ENCODE measurements around the gene SEC31B. TPM values are rescaled to one million over a fixed set of nuclear protein-coding genes. Genes with fewer than 3 reads are reported as not detected.

The SEC31B gene
- polyA plus RNA-seq, 4 donors, result 4.4 to 18.6 (median 10.3) TPM

DNA sequence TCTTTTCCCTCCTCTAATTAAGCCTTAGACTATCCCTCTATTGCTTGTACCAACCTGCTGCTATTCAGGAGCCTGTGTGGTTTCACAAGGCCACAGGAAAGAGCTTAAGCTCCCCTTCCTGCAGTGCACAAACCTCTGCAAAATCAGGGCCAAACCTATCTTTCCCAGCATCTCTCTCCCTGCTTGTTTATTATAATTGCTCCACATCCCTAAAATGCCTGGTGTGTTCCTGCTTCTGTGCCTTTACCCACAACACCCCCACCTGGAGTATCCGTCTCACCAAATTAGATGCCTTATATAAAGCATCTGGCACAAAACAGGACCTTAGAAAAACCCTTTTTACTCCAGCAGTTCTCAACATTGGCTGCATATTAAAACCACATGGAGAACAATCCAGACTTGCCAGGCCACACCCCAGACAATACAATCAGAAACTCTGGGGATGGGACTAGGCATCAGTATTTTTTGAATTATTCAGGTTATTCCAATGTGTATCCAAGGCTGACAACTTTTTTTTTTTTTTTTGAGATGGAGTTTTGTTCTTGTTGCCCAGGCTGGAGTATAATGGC is 16.7 kb downstream of the SEC31B start:
- no peak overlapping the region for H3K4me3 ChIP-seq (ENCODE audit: low read depth in 1 of 3, low read length in 3 of 3)

DNA sequence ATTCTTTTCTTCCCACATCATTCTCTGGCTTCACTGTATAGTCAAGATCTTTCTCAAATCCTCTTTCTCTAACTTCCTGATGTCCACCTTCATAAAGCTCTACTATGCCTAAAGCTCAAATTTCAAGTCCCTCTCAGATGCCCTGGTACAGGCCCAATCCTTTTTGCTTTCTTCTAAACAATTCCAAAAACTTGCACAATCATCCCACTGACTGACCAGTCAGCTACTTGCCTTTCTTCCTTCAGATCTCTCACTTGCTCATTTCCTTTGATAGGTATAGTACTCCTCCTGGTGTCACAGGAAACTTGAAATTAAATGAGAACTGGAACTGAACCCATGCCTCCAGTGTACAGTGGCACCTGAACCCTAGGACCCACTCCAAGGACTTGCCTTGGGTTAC is 18.2 kb downstream of the SEC31B start:
- Histone ChIP-seq H3K36me3 (ENCODE audit: control insufficient read depth in 3 of 3, insufficient read depth in 2 of 3, low read depth in 1 of 3, low read length in 3 of 3) (peaks cover 0 to 40% (median 12%) of the 10 kb centered on the region in 3 donors), H3K27ac (ENCODE audit: low read depth in 1 of 3, low read length in 2 of 3) (no peak overlapping the region), H3K9me3 (ENCODE audit: control insufficient read depth in 2 of 2, insufficient read depth in 1 of 2, low read depth in 1 of 2, low read length in 1 of 2) (no peaks in the 10 kb centered on the region), H3K27me3 (ENCODE audit: control insufficient read depth in 3 of 3, insufficient read depth in 3 of 3, low read length in 3 of 3) (no peaks in the 10 kb centered on the region), H3K4me3 (ENCODE audit: low read depth in 1 of 3, low read length in 3 of 3) (no peak overlapping the region), H3K4me1 (ENCODE audit: control insufficient read depth in 3 of 3, insufficient read depth in 2 of 3, low read depth in 1 of 3, low read length in 2 of 3) (no peaks in the 10 kb centered on the region)
- FAIRE-seq, result no peak
- no peak for DNase-seq

More for the DNA sequence above, 16.7 kb downstream of the SEC31B start:
- FAIRE-seq, result no peak
- DNase-seq, result no peak
- Histone ChIP-seq H3K27me3 (ENCODE audit: control insufficient read depth in 3 of 3, insufficient read depth in 3 of 3, low read length in 3 of 3) (no peaks in the 10 kb centered on the region), H3K27ac (ENCODE audit: low read depth in 1 of 3, low read length in 2 of 3) (no peak overlapping the region), H3K4me1 (ENCODE audit: control insufficient read depth in 3 of 3, insufficient read depth in 2 of 3, low read depth in 1 of 3, low read length in 2 of 3) (no peaks in the 10 kb centered on the region), H3K36me3 (ENCODE audit: control insufficient read depth in 3 of 3, insufficient read depth in 2 of 3, low read depth in 1 of 3, low read length in 3 of 3) (peaks cover 0 to 35% (median 6%) of the 10 kb centered on the region in 3 donors), H3K9me3 (ENCODE audit: control insufficient read depth in 2 of 2, insufficient read depth in 1 of 2, low read depth in 1 of 2, low read length in 1 of 2) (no peaks in the 10 kb centered on the region)
- 94 to 97% (median 96%) methylated on average over 1 of the region's 1 CpG for WGBS, 3 donors

DNA sequence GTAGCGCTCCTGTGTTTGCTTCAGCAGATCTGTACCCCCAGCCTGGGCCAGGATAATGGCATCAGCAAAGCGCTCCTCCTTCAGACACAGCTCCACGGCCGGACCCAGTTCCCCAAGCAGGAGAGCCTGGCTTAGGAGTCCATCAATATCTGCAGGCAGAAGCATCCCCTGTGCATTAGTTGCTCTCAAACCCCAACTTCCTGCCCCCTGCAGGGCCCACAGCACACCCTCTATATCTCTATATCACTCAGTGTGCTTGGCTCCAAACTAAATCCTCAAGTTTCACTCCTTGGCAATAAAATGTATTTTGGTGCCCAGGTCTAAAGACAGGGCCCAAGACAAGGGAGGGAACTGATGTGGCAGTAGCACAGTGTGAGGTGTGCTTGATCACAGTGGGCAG is 21.6 kb downstream of the SEC31B start:
- no peaks in the 10 kb centered on the region for H3K9me3 ChIP-seq (ENCODE audit: control insufficient read depth in 2 of 2, insufficient read depth in 1 of 2, low read depth in 1 of 2, low read length in 1 of 2)
- no peaks in the 10 kb centered on the region for H3K4me1 ChIP-seq (ENCODE audit: control insufficient read depth in 3 of 3, insufficient read depth in 2 of 3, low read depth in 1 of 3, low read length in 2 of 3)
- no peak for FAIRE-seq
- no peak overlapping the region for H3K4me3 ChIP-seq (ENCODE audit: low read depth in 1 of 3, low read length in 3 of 3)
- 94 to 98% (median 97%) methylated on average over 3 to 4 of the region's 4 CpGs for WGBS, 3 donors
- H3K36me3 ChIP-seq (ENCODE audit: control insufficient read depth in 3 of 3, insufficient read depth in 2 of 3, low read depth in 1 of 3, low read length in 3 of 3), result peaks cover 0 to 37% (median 15%) of the 10 kb centered on the region in 3 donors
- no peak overlapping the region for H3K27ac ChIP-seq (ENCODE audit: low read depth in 1 of 3, low read length in 2 of 3)
- H3K27me3 ChIP-seq (ENCODE audit: control insufficient read depth in 3 of 3, insufficient read depth in 3 of 3, low read length in 3 of 3), result no peaks in the 10 kb centered on the region
- DNase-seq, result no peak

- H3K27ac ChIP-seq (ENCODE audit: low read depth in 1 of 3, low read length in 2 of 3), result no peak overlapping the region
- no peaks in the 10 kb centered on the region for H3K27me3 ChIP-seq (ENCODE audit: control insufficient read depth in 3 of 3, insufficient read depth in 3 of 3, low read length in 3 of 3)
- no peak overlapping the region for H3K4me3 ChIP-seq (ENCODE audit: low read depth in 1 of 3, low read length in 3 of 3)
- WGBS, 3 donors, result 88 to 90% (median 90%) methylated on average over 2 of the region's 2 CpGs
- no peaks in the 10 kb centered on the region for H3K9me3 ChIP-seq (ENCODE audit: control insufficient read depth in 2 of 2, insufficient read depth in 1 of 2, low read depth in 1 of 2, low read length in 1 of 2)
- DNase-seq (no peak), FAIRE-seq (no peak)
- no peaks in the 10 kb centered on the region for H3K4me1 ChIP-seq (ENCODE audit: control insufficient read depth in 3 of 3, insufficient read depth in 2 of 3, low read depth in 1 of 3, low read length in 2 of 3)
- H3K36me3 ChIP-seq (ENCODE audit: control insufficient read depth in 3 of 3, insufficient read depth in 2 of 3, low read depth in 1 of 3, low read length in 3 of 3), result peaks cover 0 to 33% (median 15%) of the 10 kb centered on the region in 3 donors
Measured at GRCh38 chr10:100496567-100496966, 23.1 kb downstream of the SEC31B start.

DNA sequence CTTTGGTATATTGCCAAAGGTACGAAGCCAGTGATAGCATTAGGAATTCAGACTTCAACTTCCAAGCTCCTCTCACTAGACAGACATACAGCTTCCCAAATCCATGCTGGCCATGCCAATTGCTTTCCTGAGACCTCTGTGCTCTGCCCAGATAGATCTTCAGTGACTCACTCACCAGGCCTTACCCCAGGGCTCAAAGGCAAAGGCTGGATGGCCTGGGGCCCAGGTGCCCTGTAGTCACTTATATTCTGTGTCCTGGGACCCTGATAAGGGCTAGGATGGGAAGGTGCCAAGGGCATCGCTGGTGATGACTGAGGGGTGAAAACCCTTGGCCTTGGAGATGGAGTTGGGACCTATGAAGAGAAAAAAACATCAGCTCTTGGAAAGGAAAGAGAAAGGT is 29.1 kb downstream of the SEC31B start:
- no peaks in the 10 kb centered on the region for H3K4me1 ChIP-seq (ENCODE audit: control insufficient read depth in 3 of 3, insufficient read depth in 2 of 3, low read depth in 1 of 3, low read length in 2 of 3)
- no peak for DNase-seq
- H3K4me3 ChIP-seq (ENCODE audit: low read depth in 1 of 3, low read length in 3 of 3), result no peak overlapping the region
- WGBS, 3 donors, result 84 to 93% (median 89%) methylated on average over 2 of the region's 2 CpGs
- H3K36me3 ChIP-seq (ENCODE audit: control insufficient read depth in 3 of 3, insufficient read depth in 2 of 3, low read depth in 1 of 3, low read length in 3 of 3), result peaks cover 0 to 39% (median 11%) of the 10 kb centered on the region in 3 donors
- H3K27ac ChIP-seq (ENCODE audit: low read depth in 1 of 3, low read length in 2 of 3), result no peak overlapping the region
- no peaks in the 10 kb centered on the region for H3K27me3 ChIP-seq (ENCODE audit: control insufficient read depth in 3 of 3, insufficient read depth in 3 of 3, low read length in 3 of 3)
- H3K9me3 ChIP-seq (ENCODE audit: control insufficient read depth in 2 of 2, insufficient read depth in 1 of 2, low read depth in 1 of 2, low read length in 1 of 2), result no peaks in the 10 kb centered on the region
- no peak for FAIRE-seq

GRCh38 chr10:100489396-100489795 is 30.3 kb downstream of the SEC31B start:
- Histone ChIP-seq H3K27ac (ENCODE audit: low read depth in 1 of 3, low read length in 2 of 3) (no peak overlapping the region), H3K27me3 (ENCODE audit: control insufficient read depth in 3 of 3, insufficient read depth in 3 of 3, low read length in 3 of 3) (no peaks in the 10 kb centered on the region), H3K9me3 (ENCODE audit: control insufficient read depth in 2 of 2, insufficient read depth in 1 of 2, low read depth in 1 of 2, low read length in 1 of 2) (no peaks in the 10 kb centered on the region), H3K4me3 (ENCODE audit: low read depth in 1 of 3, low read length in 3 of 3) (no peak overlapping the region), H3K4me1 (ENCODE audit: control insufficient read depth in 3 of 3, insufficient read depth in 2 of 3, low read depth in 1 of 3, low read length in 2 of 3) (no peaks in the 10 kb centered on the region), H3K36me3 (ENCODE audit: control insufficient read depth in 3 of 3, insufficient read depth in 2 of 3, low read depth in 1 of 3, low read length in 3 of 3) (peaks cover 0 to 37% (median 8%) of the 10 kb centered on the region in 3 donors)
- FAIRE-seq, result no peak
- 87 to 99% (median 87%) methylated on average over 5 of the region's 5 CpGs for WGBS, 3 donors
- no peak for DNase-seq

DNA sequence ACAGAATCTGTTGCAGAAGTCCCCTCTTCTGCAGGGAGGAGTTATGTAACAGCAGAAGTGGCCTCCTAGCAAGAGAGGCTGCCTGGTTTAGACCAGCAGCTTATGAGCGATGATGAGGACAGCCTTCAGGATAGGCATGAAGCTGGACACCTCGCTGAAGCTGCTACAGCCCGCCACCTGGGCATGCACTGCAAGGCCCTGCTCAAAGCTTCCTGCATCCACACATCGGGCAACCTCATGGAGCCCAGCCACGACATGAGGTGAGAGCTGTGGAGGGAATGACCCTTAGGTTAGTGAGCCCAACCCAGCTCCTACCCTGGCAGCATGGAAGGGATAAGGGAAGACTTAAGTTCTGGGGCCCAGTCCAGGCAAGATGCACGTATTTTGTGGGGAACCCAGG is 32.1 kb downstream of the SEC31B start:
- Histone ChIP-seq H3K4me1 (ENCODE audit: control insufficient read depth in 3 of 3, insufficient read depth in 2 of 3, low read depth in 1 of 3, low read length in 2 of 3) (peaks cover 0 to 16% (median 0%) of the 10 kb centered on the region in 3 donors), H3K27me3 (ENCODE audit: control insufficient read depth in 3 of 3, insufficient read depth in 3 of 3, low read length in 3 of 3) (peaks cover 0 to 8% (median 0%) of the 10 kb centered on the region in 3 donors), H3K27ac (ENCODE audit: low read depth in 1 of 3, low read length in 2 of 3) (no peak overlapping the region), H3K9me3 (ENCODE audit: control insufficient read depth in 2 of 2, insufficient read depth in 1 of 2, low read depth in 1 of 2, low read length in 1 of 2) (no peaks in the 10 kb centered on the region), H3K36me3 (ENCODE audit: control insufficient read depth in 3 of 3, insufficient read depth in 2 of 3, low read depth in 1 of 3, low read length in 3 of 3) (peaks cover 0 to 37% (median 8%) of the 10 kb centered on the region in 3 donors), H3K4me3 (ENCODE audit: low read depth in 1 of 3, low read length in 3 of 3) (no peak overlapping the region)
- DNase-seq (no peak), FAIRE-seq (no peak)
- 93 to 94% (median 94%) methylated on average over 6 of the region's 6 CpGs for WGBS, 3 donors

DNA sequence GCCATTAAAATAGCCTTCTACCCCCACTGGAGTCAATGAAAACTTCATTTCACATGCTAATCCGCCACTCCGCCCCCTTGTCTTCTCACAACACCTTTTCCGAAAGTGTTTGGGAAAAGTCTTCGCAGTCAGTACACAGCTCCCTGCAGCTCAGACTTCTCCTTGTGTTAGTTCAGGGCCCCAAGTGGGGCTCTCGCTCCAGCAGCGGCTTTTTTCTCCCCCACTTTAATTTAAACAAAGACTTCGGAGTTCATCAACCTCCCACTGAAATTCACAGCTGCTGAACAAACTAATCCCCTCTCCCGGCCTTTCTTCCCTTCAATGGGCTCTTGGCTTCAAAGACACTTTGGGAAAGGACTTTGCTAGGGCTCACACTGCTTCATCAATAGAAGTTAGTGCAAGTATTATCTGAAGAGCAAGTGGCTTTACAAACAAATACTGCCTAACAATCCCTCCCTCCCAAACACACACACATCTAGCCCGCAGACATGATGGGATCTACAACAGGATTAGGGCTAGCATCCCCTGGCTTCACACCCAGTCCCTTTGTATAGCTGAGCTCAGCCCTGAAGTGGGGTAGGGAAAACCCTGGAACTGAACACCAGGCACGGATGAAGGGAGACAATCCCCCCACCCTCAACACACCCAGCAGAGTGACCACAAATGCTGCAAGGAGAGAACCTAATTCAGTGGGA is 33.7 kb downstream of the SEC31B start:
- peaks cover 0 to 24% (median 0%) of the 10 kb centered on the region in 3 donors for H3K4me1 ChIP-seq (ENCODE audit: control insufficient read depth in 3 of 3, insufficient read depth in 2 of 3, low read depth in 1 of 3, low read length in 2 of 3)
- DNase-seq (no peak), FAIRE-seq (no peak)
- no peak overlapping the region for H3K27ac ChIP-seq (ENCODE audit: low read depth in 1 of 3, low read length in 2 of 3)
- peaks cover 0 to 37% (median 8%) of the 10 kb centered on the region in 3 donors for H3K36me3 ChIP-seq (ENCODE audit: control insufficient read depth in 3 of 3, insufficient read depth in 2 of 3, low read depth in 1 of 3, low read length in 3 of 3)
- 79 to 93% (median 89%) methylated on average over 10 of the region's 10 CpGs for WGBS, 3 donors
- no peak overlapping the region for H3K4me3 ChIP-seq (ENCODE audit: low read depth in 1 of 3, low read length in 3 of 3)
- no peaks in the 10 kb centered on the region for H3K9me3 ChIP-seq (ENCODE audit: control insufficient read depth in 2 of 2, insufficient read depth in 1 of 2, low read depth in 1 of 2, low read length in 1 of 2)
- peaks cover 0 to 15% (median 0%) of the 10 kb centered on the region in 3 donors for H3K27me3 ChIP-seq (ENCODE audit: control insufficient read depth in 3 of 3, insufficient read depth in 3 of 3, low read length in 3 of 3)
